ENCODE measurements around the gene NRG2. TPM values are rescaled to one million over a fixed set of nuclear protein-coding genes. Genes with fewer than 3 reads are reported as not detected.

Gene NRG2
- total and polyA plus RNA-seq, 8 donors, result 0.68 to 10.6 (median 7.5) TPM

DNA sequence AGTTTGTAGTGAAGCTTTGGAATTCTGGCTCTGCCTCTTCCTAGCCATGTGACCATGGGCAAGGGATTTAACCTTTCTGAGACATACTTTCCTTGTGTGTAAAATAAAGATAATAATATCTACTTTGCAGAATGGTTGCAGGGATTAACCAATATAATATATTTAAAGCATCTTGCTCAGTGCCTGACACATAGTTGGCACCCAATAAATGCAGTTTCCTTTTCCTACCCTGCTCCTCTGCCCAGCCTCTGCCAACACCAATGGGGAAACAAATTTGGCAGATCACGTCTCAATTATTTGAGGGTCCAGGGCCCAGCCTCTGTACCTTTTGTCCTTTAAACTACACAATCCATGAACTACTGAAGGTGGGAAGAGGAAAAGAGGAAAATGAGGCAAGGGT lies 91.1 kb downstream of the NRG2 start:
- TF ChIP-seq, protein P1, sequence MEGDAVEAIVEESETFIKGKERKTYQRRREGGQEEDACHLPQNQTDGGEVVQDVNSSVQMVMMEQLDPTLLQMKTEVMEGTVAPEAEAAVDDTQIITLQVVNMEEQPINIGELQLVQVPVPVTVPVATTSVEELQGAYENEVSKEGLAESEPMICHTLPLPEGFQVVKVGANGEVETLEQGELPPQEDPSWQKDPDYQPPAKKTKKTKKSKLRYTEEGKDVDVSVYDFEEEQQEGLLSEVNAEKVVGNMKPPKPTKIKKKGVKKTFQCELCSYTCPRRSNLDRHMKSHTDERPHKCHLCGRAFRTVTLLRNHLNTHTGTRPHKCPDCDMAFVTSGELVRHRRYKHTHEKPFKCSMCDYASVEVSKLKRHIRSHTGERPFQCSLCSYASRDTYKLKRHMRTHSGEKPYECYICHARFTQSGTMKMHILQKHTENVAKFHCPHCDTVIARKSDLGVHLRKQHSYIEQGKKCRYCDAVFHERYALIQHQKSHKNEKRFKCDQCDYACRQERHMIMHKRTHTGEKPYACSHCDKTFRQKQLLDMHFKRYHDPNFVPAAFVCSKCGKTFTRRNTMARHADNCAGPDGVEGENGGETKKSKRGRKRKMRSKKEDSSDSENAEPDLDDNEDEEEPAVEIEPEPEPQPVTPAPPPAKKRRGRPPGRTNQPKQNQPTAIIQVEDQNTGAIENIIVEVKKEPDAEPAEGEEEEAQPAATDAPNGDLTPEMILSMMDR (IDR thresholded peaks at IDR 0.05), result no peak
- no peaks in the 10 kb centered on the region for H3K36me3 ChIP-seq
- DNase-seq (no peak), ATAC-seq (no peak)
- no peaks in the 10 kb centered on the region for H3K4me1 ChIP-seq
- no peaks in the 10 kb centered on the region for H3K27me3 ChIP-seq
- no peak overlapping the region for H3K27ac ChIP-seq
- H3K9me3 ChIP-seq, result no peaks in the 10 kb centered on the region
- no peak overlapping the region for H3K4me3 ChIP-seq
- intact Hi-C loops (cut with DNase I), result no loop called here

DNA sequence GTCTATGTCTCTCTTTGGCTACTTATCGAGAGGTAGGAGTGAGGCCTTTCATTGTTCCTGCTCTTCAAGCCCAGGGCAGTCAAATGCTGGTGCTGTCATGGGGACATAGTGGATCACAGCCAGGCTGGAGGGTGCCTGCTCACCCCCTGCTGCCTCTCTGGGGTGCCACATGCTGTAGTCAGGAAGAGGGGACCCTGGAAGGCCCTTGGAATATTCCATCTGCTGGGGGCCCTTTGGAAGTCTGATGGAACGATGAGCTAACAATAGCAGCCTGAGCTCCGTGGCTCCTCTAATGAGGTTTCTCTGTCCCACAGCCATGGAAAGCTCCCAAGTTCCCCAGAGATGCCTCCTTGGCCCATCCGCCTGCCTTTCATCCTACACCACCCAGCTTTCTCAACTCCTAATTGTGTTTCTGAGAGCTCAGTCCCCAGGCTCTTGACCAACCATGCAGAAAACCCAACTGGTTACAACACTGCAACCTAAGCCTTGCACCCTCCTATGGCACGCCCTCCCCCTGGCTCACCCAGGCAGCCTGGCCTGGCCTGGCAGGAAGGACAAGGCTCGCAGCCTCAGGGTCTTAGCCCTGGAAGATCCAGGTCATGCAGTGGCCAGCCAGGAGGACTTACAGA lies 91.7 kb downstream of the NRG2 start:
- H3K4me3 ChIP-seq, result no peak overlapping the region
- intact Hi-C loops (cut with DNase I), result no loop called here
- no peak for DNase-seq
- no peak for ATAC-seq
- no peaks in the 10 kb centered on the region for H3K36me3 ChIP-seq
- no peaks in the 10 kb centered on the region for H3K27me3 ChIP-seq
- H3K9me3 ChIP-seq, result no peaks in the 10 kb centered on the region
- H3K27ac ChIP-seq, result no peak overlapping the region
- H3K4me1 ChIP-seq, result no peaks in the 10 kb centered on the region
- TF ChIP-seq, protein P1 (IDR thresholded peaks at IDR 0.05), result no peak

DNA sequence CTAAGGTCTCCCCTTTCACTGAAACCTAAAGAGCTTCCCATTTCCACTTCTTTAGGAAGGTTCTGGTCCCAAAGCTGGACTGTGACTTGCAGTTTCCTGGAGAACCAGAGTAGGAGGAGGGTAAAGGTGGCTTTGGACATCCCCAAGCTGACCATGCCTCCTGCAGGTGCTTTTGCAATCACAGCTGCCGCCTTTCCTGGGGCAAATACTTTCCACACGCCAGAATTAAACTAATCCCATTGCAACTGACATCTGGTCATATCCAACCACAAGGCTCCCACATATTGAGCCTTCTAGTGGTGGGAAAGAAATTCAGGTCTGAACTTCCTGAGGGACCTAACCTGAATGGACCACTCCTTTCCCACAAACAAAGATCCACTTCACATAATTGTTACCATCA lies 92.7 kb downstream of the NRG2 start:
- no peak overlapping the region for H3K27ac ChIP-seq
- no peak for ATAC-seq

DNA sequence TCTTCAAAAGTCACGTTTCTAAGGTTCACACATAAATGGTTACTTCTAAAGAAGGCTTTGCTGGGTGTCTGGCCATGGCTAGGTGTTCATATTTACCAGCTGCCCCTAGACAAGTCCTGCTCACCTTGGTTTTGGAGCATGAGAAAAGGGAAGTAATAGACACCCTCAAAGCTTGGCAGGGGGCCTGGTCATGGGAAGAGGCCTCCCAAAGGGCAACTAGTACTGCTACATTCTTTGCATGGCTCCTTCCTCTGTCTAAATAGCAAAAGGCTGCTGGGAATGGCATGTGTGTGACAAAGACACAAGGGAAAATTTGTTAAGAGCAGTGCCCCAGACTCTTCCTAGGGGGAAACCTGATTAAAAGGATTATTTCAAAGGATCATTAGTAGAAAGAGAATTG lies 93.4 kb downstream of the NRG2 start:
- peak; percentile 52 for ATAC-seq
- H3K9me3 ChIP-seq, result no peaks in the 10 kb centered on the region
- DNase-seq, result no peak
- intact Hi-C loops (cut with DNase I), result no loop called here
- H3K36me3 ChIP-seq, result no peaks in the 10 kb centered on the region
- H3K4me3 ChIP-seq, result no peak overlapping the region
- no peaks in the 10 kb centered on the region for H3K4me1 ChIP-seq
- H3K27me3 ChIP-seq, result no peaks in the 10 kb centered on the region
- no peak overlapping the region for H3K27ac ChIP-seq
- TF ChIP-seq, protein P1 (IDR thresholded peaks at IDR 0.05), result no peak

More for the DNA sequence above, 92.7 kb downstream of the NRG2 start:
- H3K27me3 ChIP-seq, result no peaks in the 10 kb centered on the region
- TF ChIP-seq, protein P1 (IDR thresholded peaks at IDR 0.05), result no peak
- no peak for DNase-seq
- H3K4me1 ChIP-seq, result no peaks in the 10 kb centered on the region
- intact Hi-C loops (cut with DNase I), result no loop called here
- H3K4me3 ChIP-seq, result no peak overlapping the region
- H3K9me3 ChIP-seq, result no peaks in the 10 kb centered on the region
- no peaks in the 10 kb centered on the region for H3K36me3 ChIP-seq

DNA sequence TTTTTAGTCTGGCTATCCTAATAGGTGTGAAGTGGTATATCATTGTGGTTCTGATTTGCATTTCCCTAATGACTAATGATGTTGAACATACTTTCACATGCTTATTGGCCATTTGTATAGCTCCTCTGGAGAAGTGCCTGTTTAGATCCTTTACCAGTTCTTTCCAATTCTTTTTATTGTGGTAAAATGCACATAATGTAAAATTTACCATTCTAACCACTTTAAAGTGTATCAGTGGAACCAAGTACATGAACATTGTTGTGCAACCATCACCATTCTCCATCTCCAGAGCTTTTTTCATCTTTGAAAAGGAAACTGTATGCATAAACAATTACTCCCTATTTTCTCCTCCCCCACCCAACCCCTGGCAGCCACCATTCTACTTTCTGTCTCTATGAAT lies 95.4 kb downstream of the NRG2 start:
- no peak overlapping the region for H3K27ac ChIP-seq
- no peaks in the 10 kb centered on the region for H3K36me3 ChIP-seq
- no peak overlapping the region for H3K4me3 ChIP-seq
- TF ChIP-seq, protein P1 (IDR thresholded peaks at IDR 0.05), result no peak
- H3K4me1 ChIP-seq, result no peaks in the 10 kb centered on the region
- H3K27me3 ChIP-seq, result no peaks in the 10 kb centered on the region
- ATAC-seq (no peak), DNase-seq (no peak)
- H3K9me3 ChIP-seq, result peaks cover 0 to 7% of the 10 kb centered on the region in 2 donors
- intact Hi-C loops (cut with DNase I), result no loop called here
